ENCODE results near the gene BAZ2B. TPM values are rescaled to one million over a fixed set of nuclear protein-coding genes. Genes with fewer than 3 reads are reported as not detected.

Gene BAZ2B
- total RNA-seq, 3 donors from 2014 or later: 58.9 to 98.1 (median 72.5) TPM

DNA sequence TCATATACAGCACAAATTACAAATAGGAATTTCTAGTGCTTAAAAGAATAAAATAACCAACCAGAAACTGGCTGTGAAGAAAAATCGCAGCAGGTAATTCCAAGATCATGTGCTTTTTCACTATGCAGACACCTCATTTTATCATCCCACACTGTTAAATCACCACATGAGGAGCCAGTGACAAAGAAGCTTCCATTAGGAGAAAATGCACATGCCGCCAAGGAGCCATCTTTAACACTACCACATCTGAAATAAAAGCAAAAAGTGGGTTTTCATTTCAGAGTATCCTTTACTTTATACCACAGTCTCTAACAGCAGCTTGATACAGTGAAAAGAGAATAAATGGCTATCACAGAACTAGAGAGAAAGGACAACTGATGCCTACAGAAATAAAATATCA lies 336.6 kb downstream of the BAZ2B start:
- Histone ChIP-seq H3K36me3 (ENCODE audit: low read depth) (no peaks in the 10 kb centered on the region), H3K4me3 (no peak overlapping the region), H3K4me1 (ENCODE audit: low read depth) (no peaks in the 10 kb centered on the region), H3K9me3 (no peaks in the 10 kb centered on the region)
- DNase-seq: no peak
- TF ChIP-seq, protein P1, sequence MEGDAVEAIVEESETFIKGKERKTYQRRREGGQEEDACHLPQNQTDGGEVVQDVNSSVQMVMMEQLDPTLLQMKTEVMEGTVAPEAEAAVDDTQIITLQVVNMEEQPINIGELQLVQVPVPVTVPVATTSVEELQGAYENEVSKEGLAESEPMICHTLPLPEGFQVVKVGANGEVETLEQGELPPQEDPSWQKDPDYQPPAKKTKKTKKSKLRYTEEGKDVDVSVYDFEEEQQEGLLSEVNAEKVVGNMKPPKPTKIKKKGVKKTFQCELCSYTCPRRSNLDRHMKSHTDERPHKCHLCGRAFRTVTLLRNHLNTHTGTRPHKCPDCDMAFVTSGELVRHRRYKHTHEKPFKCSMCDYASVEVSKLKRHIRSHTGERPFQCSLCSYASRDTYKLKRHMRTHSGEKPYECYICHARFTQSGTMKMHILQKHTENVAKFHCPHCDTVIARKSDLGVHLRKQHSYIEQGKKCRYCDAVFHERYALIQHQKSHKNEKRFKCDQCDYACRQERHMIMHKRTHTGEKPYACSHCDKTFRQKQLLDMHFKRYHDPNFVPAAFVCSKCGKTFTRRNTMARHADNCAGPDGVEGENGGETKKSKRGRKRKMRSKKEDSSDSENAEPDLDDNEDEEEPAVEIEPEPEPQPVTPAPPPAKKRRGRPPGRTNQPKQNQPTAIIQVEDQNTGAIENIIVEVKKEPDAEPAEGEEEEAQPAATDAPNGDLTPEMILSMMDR (IDR thresholded peaks at IDR 0.05): no peak
- intact Hi-C loops (cut with DNase I, micrococcal nuclease): no loop called here
- ATAC-seq: no peak

DNA sequence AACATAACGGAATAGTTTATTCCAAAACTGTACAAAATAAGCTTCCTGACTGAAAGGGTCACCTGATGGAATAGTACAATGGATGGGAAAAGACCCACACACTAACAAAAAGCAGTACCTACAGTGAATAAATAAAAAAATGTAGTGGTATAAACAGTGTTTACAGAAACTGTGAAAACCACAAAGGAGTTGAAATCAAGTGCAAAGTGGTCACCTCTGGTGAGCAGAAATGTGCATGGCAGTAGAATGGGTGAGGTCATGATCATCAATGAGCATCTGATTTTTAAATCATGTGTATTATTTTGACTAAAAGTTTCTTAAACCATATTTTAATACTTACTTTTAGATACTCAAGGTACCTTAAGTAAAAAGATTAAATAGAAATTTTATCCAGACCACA lies 341.2 kb downstream of the BAZ2B start:
- no peak for DNase-seq

DNA sequence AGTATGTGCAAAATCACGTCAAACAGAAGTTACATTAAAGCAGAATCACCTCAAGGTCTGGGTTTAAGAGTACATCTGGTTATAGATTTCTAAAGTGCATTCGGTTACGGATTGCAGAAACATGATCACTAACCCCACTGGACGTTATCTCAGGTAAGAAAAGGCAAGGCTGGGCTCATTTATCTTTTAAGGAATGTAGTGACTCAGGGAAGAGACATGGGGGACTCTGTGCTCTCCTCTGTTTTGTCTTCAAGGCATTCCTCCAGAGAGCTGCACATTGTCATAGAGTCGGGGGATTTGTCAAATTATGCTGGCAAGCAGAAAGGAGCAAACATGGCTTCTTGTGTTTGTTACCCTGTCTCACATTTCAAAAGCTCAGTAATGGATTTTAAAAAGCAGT lies 344.2 kb downstream of the BAZ2B start:
- TF ChIP-seq, protein P1 (IDR thresholded peaks at IDR 0.05): no peak
- no peak for DNase-seq

More for the DNA sequence above, 341.2 kb downstream of the BAZ2B start:
- Histone ChIP-seq H3K9me3 (no peaks in the 10 kb centered on the region), H3K36me3 (ENCODE audit: low read depth) (no peaks in the 10 kb centered on the region), H3K4me3 (no peak overlapping the region), H3K4me1 (ENCODE audit: low read depth) (no peaks in the 10 kb centered on the region)
- TF ChIP-seq, protein P1 (IDR thresholded peaks at IDR 0.05): no peak
- no peak for ATAC-seq
- intact Hi-C loops (cut with DNase I, micrococcal nuclease): no loop called here

GRCh38 chr2:159270744-159271379 lies 345.5 kb downstream of the BAZ2B start:
- ATAC-seq: no peak
- TF ChIP-seq, protein P1 (IDR thresholded peaks at IDR 0.05): no peak
- no peak for DNase-seq
- H3K4me1 ChIP-seq (ENCODE audit: low read depth): no peaks in the 10 kb centered on the region
- no peaks in the 10 kb centered on the region for H3K9me3 ChIP-seq
- H3K36me3 ChIP-seq (ENCODE audit: low read depth): no peaks in the 10 kb centered on the region
- intact Hi-C loops (cut with DNase I, micrococcal nuclease): no loop called here
- no peak overlapping the region for H3K4me3 ChIP-seq

More for the DNA sequence above, 344.2 kb downstream of the BAZ2B start:
- Histone ChIP-seq H3K9me3 (no peaks in the 10 kb centered on the region), H3K4me1 (ENCODE audit: low read depth) (no peaks in the 10 kb centered on the region), H3K4me3 (no peak overlapping the region), H3K36me3 (ENCODE audit: low read depth) (no peaks in the 10 kb centered on the region)
- intact Hi-C loops (cut with DNase I, micrococcal nuclease): no loop called here
- ATAC-seq: no peak

Other genes with a start within 250 kb of the BAZ2B start
- gene MARCHF7, start 96.0 kb upstream of the BAZ2B start, total RNA-seq: 10 to 100 TPM; 59.0 to 75.6 (median 65.6) TPM
- gene CD302, start 181.7 kb upstream of the BAZ2B start, total RNA-seq: 10 to 100 TPM in 2 of 3 donors, 1 to 10 TPM in 1; 9.4 to 27.1 (median 16.0) TPM